Stimulated activated CD4-positive, alpha-beta T cell treated with anti-CD3 and anti-CD28 coated beads, Interleukin-1b, Interleukin-23, amount 100 ng/mL, for 48 hours (primary cell): Measurements from ENCODE around the gene ST7L.
"Not testable (repeated sequence)": the region's sequence is repeated elsewhere in the genome, so short reads cannot be mapped to it uniquely, and the experiment has no call there.

Source experiments
- DNase-seq: peaks from one replicate; pipeline ENCODE4 v3.0.0-alpha.2; 2020

The ST7L gene

DNA sequence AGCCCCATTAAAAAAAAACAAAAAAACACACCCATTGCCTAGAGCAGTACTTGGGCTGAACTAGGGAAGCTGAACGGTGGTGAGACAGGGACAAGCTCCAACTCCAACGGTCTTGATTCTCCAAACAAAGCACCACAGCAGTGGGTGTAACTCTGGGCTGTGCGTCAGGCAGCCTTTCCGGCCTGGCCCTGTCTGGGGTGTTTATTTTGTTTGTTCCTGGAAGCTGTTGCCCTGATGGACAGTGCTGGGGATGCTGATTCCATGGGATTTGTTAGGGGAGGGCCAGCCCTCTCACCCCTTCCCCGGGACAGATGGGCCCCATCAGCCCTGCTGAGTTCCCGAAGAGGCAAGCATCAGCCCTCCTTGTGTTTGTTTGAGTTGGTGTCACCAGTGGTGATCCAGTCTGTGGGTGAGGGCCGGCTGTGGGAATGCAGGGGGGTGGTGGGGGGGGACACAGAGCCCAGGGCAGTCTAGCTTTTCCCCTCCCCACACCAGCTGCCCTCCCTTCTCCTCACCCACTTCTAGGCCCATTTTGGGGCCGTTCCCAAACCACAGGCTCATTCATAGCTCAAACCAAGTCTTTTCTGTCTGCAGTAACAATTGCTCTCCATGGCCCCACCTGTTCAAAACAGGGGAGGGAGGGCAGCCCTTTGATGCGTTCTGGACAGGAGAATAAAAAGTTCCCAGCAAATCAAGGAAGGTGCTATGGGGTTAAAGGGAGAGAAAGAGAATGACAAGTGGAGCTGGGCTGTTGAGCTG lies 105.7 kb downstream of the ST7L start:
- DNase-seq: no peak

DNA sequence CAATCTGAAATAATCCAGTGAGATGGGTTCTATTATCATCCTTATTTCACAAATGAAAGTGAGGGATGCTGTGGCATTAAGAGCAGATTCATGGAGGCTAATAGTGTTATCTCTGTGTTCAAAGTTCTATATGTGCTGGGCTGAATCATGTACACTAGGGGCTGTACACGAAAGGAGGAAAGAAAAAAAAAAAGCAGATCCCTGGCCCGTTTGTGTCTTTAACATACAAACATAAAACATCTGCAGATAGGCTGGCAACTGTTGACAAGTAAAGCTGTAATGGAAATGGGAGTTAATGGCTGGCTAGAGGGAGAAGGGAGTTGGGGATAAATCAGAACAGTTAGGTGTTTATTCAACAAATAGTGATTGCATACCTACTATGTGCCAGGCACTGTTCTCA lies 107.0 kb downstream of the ST7L start:
- no peak for DNase-seq

DNA sequence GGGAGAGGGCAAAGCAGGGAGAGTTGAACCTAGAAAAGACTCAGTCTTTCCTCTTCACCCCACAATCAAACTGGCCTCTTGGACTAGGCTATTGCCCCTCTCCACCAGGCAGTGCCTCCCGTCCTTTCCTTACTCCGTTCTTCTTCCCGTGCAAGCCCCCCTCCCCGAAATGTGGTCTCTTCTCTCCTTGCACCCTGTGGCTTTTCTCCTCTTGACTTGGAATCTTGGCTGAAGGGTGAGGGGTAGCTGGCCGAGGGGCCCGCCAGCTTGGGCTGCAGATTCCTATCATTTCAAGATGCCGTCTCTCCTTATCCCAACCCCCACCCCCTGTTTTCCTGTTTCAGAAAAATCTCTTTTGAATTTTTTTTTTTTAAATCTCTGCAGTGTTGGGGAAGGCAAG lies 108.6 kb downstream of the ST7L start:
- DNase-seq: no peak

DNA sequence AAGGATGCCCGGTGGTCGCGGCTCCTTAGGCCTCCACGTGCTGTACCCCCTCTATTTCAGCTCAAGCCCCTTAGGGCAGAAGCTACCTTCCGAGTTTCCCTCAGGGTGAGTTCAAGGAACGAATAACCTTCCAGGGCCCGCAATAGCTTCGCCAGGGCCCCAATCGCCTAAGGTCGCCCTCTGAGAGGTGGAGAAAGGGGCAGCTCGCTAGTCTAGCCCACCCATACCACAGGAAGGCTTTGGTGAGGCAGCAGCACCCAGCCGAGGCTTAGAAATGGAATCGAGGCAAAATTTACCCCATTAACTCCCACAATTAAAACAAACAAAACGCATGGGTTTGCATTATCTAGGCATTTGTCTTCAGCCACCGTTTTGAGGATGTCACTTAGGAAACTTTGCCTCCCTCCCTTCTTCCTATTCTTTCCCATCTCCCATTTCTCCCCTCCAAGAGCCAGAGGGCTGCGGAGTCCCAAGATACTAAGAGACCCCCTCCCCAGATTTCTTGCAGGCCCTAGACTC lies 109.2 kb downstream of the ST7L start:
- DNase-seq: no peak

DNA sequence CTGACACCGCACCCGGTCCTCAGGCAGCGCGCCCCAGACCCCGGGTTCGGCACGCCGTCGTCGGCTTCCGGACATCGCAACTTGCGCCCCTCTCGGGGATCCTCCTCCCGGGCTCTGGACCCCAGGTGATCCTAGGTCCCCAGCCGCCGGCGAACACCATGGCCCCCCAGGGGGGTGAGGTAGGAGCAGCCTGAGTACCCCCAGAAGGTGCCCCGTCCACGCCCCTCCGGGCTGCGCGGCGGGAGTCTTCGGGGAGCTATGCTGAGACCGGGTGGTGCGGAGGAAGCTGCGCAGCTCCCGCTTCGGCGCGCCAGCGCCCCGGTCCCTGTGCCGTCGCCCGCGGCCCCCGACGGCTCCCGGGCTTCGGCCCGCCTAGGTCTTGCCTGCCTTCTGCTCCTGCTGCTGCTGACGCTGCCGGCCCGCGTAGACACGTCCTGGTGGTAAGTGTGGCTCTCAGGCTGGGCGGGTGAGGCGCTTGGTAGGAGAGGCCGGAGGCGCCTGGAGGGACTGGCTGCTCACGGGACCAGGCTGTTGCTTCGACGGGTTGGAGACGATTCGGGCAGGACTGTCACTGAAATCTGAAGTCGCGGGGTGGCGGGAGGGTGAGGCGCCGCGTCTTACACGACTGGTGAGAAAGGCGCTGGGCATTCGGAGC lies 109.8 kb downstream of the ST7L start:
- DNase-seq: no peak

DNA sequence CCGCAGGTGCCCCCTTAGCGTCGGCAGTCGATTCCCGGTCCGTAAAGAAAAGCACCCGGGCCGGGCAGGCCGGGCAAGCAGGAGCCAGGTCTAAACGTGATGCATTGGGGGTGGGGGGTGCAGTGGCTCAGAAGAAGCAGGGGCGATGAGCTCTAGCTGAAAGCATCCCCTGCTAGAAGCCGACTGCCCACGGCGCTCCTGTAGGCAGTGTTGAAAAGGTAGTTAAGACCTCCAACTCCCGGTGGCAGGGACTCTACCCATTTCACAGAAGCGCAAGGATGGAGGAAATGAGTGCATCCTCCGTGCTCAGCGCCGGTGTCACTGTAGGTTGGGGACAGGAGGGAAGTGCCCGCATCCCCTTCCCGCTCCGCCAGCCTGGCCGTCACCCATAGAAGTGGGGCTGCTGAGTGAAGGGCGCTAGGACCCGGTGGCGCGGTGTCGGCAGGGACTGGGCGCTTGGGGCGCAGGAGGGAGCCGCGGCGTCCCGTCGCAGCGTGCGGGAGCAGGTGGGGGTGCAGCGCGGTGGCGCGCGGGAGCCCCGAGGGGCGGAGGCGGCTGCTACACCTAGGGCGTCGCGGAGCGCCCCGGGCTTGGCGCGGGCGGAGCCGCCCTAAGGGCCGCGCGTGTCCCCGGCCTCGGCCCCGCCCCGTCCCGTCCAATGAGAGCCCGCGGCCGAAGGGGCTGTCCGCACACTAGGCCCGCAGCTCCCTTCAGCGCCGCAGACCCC lies 110.5 kb downstream of the ST7L start, which contains the start of gene WNT2B:
WNT2B (plus strand) TSS at position 688 of the 727 bp plus-strand sequence. CDS start 298 bp downstream, outside the sequence.
- peak; percentile 42 for DNase-seq

DNA sequence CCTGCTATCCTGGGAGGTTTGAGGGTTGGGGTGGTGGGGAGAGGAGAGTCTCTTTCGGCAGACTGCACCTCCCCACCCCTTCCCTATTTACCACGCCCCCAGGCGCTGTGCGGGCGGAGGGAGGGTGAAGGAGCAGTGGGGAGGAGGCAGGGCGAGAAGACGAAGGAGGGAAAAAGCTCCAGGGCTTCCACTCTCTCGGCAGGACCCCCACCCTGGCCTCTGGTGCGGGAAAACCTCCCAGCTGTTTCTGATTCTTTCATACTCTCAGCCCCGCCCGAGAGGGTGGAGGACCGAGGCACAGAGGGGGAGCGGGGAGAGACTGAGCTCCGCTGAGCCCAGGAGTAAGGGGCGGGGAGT lies 111.0 kb downstream of the ST7L start:
- no peak for DNase-seq

DNA sequence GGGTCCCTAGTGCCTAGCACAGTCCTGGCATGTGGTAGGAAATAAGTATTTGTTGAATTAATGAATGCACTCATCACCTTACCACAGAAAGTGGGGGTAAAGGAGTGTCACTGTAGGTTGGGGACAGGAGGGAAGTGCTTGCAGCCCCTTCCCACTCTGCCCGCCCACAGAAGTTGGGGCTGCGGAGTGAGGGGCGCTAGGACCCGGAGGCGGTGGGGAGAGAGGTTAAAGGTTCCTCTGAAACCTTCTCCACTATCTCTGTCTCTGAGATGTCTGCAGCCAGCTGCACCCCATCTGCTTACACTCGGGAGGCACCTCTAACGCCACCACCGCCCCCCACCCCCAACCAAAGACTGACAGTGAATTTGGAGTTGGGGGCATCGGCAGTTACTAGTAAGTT lies 111.6 kb downstream of the ST7L start:
- no peak for DNase-seq

DNA sequence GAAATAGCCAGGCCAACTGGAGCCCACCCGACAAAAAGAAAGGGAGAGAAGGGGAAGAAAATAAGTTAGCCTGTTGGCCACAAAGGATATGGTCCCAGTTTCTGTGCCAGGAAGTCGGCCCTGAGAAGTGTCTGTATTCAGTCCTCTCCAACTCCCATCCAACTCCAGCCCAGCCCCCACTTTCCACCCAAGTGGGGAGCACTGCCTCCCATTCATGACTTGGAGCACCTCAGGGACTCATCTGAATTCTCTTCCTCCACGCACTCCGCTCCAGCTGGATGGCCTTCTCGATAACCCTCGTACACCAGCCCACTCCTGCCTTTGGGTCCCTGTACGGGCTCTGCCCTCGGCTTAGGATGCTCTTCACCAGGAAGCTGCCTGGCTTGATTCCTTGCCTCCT lies 112.2 kb downstream of the ST7L start:
- DNase-seq: no peak

DNA sequence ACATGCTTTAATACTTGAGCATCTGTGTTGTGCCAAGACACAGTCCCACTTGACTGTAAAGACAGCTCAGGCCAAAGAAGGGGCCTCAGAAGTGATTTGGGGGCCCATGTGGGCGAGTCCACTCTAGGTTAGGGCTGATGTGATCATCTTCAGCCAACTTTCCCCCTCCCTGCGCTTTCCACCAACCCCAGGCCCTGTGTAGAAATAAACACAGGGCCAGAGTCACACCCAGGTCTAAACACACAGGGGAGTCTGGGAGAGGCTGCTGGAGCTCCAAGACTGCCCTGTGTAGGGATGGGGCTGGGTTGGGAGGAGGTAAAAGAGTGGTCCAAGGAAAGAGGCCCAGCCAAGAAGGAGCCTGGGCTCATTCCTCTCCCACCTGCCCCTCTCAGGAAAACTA lies 112.6 kb downstream of the ST7L start:
- no peak for DNase-seq

DNA sequence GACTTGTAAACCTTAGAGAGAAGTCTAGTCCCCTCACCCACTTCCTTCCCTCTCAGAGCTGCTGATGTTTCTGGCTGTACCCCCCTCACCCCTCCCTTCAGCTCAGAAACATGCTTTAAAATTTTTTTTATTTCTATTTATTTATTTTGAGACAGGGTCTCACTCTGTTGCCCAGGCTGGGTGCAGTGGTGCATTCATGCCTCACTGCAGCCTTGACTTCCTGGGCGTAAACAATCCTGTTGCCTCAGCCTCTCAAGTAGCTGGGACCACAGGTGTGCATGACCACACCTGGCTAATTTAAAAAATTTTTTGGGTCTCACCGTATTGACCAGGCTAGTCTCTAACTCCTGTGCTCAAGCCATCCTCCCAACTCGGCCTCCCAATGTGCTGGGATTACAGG lies 113.1 kb downstream of the ST7L start:
- no peak for DNase-seq

DNA sequence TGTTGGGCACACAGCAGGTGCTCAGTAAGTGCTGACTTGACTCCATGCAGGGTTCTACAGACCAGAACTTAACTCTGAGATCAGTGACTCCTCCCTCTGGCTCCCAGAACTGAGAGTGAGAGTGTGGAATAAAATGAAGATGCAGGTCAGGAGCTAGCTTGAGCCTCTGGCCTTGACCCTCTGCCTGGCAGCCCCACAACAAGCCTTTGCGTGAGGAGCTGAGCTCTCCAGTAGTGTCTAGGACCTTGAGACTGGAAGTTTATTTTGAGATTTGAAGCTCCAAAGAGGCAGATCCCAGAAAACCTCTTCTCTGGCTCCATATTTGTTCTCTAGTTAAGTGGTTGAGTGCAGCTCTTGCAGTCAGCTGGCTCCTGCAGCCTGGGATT lies 113.5 kb downstream of the ST7L start:
- no peak for DNase-seq

DNA sequence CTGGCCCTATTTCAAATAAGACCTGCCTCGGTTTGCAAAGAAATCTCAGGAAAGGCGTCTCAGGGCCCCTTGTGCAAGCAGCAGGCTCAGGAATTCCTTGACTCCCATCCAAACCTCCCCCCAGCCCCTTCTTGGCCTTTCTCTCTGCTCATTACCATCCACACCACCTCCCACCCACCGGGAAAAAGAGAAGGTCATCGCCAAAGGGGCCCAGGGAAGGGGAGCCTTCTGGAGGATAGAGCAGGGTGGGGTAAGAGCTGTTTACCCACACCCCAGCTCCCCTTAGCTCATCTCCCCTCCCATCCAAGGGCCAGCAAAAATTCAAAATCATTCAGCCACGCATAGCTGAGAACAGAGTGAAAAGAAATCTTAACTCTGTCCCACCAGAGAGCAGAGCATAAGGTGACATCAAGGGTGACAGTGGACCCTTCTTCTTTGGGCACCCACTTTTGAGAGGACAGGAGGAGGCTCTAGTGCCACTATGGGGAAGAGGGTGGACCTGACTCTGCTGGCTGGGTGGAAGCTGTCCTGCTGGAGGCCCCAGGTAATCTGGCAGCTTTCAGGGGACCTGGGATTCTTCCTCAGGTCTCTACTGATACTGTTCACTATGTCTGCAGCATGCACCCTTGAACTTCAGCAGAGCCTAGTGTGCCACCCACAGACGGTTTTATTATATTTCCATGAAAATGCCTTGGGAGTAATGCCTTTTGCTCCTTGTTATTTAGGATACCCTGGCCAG lies 114.1 kb downstream of the ST7L start:
- DNase-seq: no peak

DNA sequence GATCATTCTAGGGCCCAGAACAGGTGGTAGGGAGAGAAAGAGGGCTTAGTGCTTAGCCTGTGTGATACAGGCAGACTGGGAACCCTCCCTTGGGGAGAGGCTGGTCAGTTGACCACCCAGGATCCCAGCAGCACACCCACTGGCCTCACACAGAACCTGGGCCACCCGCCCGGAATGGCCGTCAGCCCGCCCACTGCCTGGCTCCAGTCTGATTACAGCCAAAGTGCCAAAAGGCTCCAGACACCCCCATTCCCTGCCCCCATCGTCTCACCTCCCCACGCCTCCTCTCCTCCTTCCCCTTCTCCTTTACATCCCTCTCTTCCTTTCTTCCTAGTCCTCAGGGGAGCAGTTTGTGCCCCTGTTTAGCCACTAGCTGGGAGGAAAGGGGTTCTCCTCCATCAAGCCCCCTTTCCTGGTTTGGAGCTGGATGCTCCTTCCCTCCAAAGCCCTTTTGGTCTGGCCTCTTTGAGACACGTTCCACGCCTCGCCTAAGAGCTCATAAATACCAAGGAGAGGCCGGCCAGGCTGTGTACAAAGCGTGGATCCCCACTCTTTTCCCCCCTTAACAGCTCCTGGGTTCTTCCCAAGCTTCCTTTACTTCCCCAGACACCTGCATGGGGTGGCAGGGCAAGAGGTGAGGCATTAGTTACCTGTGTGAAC lies 114.8 kb downstream of the ST7L start:
- no peak for DNase-seq

DNA sequence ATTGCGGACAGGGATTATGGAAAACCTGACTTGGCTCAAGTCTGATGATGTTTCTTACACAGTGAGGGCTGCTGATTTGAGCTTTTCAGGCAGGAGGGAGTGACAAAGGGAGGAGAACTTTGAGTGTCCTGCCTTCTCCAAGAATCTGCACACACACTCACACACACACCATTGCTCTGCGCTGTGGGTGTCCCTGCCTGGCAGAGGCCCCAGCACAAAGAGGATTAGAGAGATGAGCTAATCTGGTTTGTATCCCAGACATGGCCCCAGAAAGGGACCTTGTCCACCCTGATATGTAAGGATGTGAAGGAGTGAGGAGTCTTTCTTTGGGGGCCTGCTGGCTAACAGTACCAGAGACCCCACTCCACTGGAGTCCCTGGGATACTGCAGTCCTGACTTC lies 116.1 kb downstream of the ST7L start:
- DNase-seq: no peak

DNA sequence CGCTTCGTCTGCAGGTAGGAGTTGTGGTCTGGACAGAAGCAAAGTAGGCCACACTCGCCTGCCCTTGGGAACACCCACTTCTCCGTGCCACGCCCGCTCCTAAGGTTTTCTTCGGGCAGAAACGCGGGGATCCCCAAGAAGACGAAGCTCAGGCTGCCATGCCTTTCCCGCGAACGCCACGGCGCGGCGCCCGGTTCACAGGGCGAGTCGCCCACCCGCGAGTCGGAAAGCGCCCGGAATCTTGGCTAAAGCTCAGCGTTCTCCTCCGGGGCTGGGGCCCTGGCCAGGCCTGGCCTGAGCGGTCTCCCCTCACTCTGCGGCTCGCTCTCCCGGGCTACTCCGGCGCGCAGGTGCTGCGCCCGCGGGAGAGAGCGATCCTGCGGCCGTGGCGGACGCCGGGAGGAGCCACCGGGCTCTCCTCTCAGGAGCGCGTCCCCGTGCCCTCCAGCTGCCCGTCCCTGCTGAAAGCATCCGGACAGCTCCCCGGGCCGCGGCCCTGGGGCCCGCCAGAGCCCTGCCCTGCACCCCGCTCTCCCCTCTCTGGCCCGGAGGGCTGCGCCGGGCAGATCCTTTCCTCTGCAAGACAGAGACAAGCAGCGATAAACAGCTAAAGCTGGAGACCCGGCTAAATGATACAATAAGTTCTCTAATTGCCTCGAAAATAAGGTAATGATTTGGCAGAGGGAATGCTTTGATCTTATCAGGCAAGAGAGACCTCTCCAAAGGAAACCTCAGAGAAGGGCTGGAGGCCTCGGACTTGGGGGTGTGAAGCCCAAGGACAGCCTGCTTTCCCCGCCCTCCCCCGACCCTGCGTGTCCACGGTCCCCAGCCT lies 116.9 kb downstream of the ST7L start:
- DNase-seq: peak; percentile 47

DNA sequence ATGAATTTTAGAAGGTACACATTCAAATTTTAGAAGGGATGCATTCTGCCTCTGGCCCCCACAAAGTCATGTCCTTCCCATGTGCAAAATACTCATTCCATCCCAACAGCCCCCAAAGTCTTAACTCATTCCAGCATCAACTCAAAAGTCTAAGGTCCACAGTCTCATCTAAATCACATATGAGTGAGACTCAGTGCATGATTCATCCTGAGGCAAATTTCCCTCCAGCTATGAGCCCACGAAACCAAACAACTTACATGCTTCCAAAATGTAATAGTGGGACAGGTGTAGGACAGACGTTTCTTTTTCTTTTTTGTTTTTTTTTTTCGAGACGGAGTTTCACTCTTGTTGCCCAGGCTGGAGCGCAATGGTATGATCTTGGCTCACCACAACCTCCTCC lies 122.7 kb downstream of the ST7L start:
- no peak for DNase-seq

DNA sequence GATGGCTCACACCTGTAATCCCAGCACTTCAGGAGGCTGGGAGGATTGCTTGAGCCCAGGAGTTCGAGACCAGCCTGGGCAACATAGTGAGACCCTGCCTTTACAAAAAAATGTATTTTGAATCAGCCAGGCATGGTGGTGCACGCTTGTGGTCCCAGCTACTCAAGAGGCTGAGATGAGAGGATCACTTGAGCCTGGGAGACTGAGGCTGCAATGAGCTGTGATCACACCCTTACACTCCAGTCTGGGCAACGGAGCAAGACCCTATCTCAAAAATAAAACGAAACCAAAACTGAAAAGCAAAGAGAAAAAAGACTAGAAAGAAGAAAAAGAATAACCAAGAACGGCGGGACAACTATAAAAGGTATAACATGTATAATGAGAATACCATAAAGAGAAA lies 125.6 kb downstream of the ST7L start:
- DNase-seq: no peak

DNA sequence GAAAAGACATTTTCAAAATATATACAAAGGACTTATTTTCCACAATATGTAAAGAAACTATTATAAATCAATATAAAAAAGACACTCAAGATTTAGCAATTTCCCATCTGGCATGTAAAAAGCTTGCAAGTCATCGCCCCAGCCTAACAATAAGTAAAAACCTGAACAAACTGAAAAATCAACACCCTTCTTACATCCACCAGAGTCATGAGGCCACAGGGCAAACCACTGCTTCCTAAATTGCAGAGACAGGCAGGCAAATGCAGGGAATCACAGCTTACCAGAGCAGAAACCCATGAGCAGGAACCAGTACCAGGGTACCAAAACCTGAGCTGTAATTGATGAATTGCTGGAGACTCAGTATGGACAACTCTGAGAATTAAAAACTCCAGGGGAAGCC lies 126.9 kb downstream of the ST7L start:
- no peak for DNase-seq

DNA sequence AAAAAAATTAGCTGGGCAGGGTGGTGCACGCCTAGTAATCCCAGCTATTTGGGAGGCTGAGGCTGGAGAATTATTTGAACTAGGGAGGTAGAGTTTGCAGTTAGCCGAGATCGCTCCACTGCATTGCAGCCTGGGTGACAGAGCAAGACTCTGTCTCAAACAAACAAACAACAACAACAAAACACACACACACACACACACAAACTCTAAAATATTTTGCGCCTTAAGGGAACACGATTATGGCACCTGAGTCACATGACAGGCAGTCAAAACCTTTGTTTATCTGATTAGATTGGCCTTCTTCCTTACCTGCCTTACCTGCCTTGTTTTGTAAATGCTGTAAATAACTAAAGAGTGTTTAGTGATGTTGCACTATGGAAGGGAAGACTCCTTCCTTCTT lies 130.8 kb downstream of the ST7L start:
- DNase-seq: no peak

DNA sequence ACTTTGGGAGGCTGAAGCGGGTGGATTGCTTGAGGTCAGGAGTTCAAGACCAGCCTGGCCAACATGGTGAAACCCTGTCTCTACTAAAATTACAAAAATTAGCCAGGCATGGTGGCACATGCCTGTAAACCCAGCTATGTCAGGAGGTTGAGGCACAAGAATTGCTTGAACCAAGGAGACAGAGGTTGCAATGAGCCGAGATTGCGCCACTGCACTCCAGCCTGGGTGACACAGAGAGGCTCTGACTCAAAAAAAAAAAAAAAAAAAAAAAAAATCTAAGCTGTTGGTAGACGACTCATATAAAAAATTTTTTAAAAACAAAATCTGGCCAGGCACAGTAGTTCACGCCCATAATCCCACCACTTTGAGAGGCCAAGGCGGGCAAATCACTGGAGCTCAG lies 131.3 kb downstream of the ST7L start:
- DNase-seq: not testable (repeated sequence)

DNA sequence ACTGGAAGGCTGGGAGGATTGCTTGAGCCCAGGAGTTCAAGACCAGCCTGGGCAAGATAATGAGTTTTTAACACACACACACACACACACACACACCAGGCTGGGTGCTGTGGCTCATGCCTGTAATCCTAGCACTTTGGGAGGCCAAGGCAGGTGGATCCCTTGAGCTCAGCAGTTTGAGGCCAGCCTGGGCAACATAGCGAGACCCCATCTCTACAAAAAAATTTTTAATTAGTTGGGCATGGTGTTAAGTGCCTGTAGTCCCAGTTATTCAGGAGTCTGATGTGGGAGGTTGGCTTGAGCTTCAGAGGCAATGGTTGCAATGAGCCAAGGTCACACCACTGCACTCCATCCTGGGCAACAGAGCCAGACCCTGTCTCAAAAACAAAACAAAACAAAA lies 132.9 kb downstream of the ST7L start:
- DNase-seq: not testable (repeated sequence)
